HG03342 (cell line): Measurements from ENCODE around the gene THPO.

Source experiments
- ATAC-seq: cut with Tn5 transposase; IDR thresholded peaks from one replicate; pipeline ENCODE4 v1.9.1; 2021; ENCODE audit warnings: mild to moderate bottlenecking, moderate library complexity; ENCODE audit not compliant: unreplicated experiment

The THPO gene

DNA sequence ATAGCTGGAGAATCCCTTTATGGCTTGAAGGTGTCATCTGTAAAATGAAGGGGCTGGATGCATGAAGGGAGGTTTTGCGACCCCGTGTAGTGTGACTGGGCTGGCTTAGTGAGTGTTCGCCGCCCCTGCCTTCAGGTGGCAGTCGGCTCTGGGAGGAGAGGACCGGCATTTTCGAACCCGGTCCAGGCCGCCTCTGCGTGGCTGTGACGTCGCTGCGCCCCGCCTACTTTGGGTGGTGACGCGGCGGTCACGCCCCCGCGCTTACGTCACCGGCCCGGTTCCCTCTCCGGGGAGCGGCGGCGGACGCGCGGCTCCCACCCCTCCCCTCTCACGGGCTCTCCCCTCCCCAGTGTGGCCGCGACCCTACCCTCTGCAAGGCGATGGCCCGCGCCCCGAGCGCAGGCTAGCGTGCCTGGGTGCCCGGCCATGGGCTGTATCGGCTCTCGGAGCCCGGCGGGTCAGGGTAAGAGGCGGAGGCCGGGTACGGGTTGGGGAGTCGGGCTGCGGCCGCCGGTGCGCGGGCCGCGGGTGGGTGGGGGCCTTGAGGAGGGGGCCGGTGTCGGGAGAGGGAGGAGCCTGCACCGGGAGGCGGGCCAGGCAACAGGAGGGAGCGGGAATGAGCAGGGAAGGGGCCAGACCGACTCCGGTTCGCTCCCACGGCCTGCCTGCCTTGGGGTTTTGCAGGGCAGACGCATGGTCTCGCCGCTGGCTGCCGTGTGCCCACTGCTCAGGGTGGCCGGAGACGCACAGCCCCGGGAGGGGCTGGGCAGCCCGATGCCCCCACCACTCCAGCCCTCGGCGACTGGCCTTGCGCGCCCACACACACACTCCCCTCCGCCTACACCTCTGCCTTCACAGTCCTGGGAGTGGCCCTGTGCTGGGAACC is 42.1 kb downstream of the THPO start:
- peak; percentile 81 for ATAC-seq

DNA sequence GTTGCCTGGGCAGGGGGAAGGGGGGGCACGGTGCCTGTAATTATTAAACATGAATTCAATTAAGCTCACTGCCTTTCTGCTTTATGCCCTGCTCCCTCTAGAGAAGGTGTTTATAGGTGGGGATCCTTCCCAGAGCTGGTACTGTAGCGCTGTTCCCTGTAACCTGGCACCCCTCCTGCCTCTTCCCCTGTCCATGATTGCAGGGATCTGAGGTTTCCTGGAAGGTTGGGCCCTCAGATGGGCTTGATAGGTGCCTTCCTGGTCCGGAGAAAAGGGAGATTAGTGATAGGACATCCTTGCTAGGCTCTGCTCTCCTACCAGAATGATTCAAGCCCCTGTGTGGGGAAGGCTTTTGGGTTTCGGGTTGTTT is 42.7 kb downstream of the THPO start:
- ATAC-seq, result no peak

DNA sequence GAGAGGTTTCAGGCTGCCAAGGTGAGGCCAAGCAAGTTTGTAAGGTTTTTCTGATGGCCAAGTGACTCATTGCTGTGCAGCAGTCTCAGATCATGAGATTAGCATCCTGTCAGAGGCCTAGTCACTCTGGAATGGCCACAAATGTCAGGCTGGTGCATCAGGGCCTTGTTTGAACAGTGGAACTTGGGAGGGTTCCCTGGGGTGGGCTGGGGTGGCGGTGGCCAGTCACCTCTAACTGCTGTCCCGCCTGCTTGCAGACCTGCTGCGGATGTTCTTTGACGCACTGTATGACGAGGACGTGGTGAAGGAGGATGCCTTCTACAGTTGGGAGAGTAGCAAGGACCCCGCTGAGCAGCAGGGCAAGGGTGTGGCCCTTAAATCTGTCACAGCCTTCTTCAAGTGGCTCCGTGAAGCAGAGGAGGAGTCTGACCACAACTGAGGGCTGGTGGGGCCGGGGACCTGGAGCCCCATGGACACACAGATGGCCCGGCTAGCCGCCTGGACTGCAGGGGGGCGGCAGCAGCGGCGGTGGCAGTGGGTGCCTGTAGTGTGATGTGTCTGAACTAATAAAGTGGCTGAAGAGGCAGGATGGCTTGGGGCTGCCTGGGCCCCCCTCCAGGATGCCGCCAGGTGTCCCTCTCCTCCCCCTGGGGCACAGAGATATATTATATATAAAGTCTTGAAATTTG is 43.4 kb downstream of the THPO start:
- ATAC-seq, result no peak

DNA sequence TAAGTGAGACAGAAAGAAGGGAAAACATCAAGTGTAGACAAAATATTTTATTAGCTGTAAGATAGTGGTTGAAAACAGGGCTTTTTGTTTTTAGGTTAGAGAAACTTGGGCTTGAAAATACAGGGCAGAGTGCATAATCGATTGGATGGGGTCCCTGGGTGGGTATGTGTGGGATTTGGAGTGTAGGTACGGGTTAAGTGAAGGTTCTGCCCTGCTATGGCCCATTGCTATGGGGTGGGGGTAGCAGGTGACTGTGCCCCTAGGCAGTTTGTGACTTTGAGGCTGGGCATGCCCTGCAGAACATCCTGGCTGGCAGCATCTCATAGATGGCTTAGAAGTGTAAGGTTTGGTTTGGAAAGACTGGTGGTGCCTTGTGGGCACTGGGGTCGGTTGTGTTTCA is 44.3 kb downstream of the THPO start:
- no peak for ATAC-seq

DNA sequence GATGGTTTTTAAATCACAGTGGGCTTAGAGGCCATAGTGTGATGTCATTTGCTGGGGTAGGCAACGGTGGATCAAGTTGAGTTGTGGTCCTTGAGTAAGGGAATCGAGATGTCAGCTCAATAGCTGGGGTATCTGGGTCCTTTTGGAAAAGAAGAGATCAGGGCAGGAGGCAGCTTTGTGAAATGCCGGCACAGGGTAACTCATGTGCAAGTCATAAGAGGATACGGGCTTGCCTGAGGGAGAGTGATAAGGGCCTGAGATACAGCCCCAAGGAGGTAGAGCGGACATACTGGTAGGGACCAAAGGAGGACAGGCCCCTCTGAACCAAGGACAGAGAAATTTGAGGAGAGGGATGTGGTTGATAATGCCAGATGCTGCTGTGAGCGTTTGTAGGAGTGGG is 44.8 kb downstream of the THPO start:
- no peak for ATAC-seq

DNA sequence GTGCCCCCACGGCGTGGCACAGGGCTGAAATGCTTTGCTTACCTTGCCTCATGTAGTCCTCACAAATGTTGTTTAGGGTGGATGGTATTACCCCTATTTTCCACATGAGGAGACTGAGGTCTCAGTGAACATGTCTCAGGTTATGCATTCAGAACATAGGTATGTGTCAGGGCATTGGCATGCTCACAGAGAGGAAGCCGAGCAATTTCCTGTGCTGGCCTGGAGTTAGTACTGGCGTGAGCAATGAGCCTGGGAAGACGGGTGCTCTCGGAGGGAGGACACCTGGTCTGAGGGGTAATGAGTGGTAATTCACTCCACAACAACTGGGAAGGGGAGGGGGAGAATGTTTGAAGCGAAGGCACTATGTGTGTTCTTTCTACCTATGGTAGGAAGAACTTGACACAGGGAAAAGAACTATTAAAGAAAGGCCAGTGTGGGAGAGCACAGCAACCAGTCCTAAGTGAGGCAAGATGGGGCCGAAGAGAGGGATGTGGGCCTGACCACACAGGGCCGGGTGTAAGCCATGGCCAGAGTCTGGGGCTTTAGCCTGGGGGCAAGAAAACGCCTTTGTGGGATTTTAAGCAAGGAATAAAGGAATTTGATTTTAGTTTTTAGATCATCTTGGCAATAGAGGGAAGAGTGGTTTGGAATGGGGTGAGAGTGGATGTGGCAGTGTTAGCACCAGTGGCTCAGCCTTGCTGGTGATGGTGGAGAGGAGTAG is 45.5 kb downstream of the THPO start:
- ATAC-seq, result no peak

DNA sequence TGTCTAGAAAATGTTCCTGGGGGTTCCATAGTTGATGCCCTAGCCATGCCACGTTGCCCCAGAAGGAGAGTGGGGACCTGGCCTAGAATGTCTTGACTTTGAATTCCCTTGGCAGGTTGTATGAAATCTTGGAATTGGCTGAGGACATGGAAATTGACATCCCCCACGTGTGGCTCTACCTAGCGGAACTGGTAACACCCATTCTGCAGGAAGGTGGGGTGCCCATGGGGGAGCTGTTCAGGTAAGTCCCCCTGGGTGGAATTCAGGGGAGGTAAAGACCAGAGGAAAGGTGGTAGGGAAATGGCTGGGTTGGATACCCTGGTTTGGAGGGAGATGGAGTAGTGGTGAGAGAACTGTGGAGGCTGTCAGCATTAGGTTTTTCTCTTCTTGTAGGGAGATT is 49.5 kb downstream of the THPO start:
- no peak for ATAC-seq

DNA sequence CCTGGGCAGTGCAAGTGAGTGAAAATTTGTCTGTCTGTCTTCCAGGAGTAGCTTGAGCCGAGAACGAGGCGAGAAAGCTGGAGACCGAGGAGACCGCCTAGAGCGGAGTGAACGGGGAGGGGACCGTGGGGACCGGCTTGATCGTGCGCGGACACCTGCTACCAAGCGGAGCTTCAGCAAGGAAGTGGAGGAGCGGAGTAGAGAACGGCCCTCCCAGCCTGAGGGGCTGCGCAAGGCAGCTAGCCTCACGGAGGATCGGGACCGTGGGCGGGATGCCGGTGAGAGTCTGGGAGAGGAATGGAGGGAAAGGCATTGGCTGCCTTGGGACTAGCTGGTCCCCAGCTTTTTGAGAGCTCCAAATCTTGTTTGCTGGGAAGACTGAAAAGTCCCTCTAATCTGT is 50.8 kb downstream of the THPO start:
- ATAC-seq, result no peak

DNA sequence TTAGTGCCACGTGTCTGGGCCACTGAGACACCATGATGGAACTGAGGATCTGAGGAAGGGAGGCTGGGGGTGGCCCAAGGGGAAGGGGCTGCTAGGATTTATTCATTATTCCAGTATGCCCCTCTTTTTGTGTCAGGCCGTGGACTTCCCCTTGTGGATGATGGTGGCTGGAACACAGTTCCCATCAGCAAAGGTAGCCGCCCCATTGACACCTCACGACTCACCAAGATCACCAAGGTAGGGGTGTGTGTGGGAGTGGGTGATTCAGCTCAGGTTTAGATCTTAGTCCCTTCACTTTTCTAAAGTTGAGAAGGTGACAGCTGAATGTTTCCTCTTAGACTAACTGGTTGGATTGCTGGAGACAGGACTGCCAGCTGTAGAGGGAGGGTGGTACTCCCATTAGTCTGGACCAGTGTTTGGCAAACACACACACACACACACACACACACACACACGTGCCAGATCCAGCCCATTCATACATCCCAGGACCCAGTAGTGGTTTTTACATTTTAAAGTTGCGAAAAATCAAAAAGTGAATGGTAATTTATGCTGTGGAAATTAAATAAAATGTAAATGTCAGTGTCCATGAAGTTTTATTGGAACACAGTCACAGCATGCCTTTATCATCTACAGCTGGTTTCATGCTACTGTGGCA is 52.2 kb downstream of the THPO start:
- no peak for ATAC-seq

DNA sequence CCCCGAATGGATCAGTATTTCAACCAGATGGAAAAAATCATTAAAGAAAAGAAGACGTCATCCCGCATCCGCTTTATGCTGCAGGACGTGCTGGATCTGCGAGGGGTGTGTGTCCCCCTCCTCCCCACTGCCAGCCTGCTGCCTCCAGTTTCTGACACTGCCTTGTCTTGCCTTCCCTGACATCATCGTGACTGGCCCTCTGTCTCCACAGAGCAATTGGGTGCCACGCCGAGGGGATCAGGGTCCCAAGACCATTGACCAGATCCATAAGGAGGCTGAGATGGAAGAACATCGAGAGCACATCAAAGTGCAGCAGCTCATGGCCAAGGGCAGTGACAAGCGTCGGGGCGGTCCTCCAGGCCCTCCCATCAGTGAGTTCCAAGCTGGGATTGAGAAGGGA is 52.7 kb downstream of the THPO start:
- no peak for ATAC-seq

DNA sequence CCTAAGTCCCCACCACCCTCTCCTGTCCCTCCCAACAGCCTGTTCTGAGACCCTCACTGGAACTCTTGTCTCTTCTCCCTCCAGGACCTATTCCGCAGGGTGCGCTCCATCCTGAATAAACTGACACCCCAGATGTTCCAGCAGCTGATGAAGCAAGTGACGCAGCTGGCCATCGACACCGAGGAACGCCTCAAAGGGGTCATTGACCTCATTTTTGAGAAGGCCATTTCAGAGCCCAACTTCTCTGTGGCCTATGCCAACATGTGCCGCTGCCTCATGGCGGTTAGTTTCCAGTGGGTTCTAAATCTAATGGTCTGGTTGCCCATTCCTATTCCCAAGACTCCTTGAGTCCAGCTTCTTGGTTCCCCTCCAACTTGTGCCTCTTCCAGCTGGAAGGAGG is 54.3 kb downstream of the THPO start:
- no peak for ATAC-seq

DNA sequence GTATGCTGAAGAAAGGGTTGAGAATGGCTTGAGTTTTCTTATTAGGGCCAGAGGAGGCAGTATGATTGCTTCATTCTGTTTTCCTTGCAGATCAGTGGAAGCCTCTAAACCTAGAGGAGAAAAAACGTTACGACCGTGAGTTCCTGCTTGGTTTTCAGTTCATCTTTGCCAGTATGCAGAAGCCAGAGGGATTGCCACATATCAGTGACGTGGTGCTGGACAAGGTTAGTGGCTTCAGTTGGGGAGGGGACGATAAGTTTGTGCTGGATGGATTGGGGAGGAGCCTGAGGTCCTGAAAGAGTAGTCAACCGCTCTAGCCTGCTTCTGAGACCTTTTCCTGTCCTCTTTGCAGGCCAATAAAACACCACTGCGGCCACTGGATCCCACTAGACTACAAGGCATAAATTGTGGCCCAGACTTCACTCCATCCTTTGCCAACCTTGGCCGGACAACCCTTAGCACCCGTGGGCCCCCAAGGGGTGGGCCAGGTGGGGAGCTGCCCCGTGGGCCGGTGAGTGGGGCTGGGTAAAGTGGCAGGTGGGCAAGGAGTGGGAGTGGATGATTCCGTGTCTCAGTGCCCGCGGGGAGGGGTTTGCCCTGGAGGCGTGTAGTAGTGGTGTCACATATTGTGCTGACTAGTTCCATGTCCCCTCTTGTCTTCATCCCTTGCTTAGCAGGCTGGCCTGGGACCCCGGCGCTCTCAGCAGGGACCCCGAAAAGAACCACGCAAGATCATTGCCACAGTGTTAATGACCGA is 55.1 kb downstream of the THPO start:
- ATAC-seq, result no peak
